Omental fat pad (tissue), 4 donors: Measurements from ENCODE around the gene GMDS. TPM values are rescaled to one million over a fixed set of nuclear protein-coding genes. Genes with fewer than 3 reads are reported as not detected.

Experiments
- ATAC-seq: fragments of 150-250 bp; one replicate; pipeline ENCODE4 v1.9.1; 2016; ENCODE audit warnings: mild to moderate bottlenecking, moderate library complexity; ENCODE audit not compliant: low FRiP score
- DNase-seq: peaks from one replicate; pipeline ENCODE4 v3.0.0-alpha.2; 2019; ENCODE audit warnings: low spot score
- CTCF ChIP-seq, 3 donors: fragments of 450-650 bp; IDR thresholded peaks; one replicate each; pipeline ENCODE4 v1.5.1; 2016 to 2017; ENCODE audit warnings: antibody characterized with exemption in 3 of 3, mild to moderate bottlenecking in 3 of 3, moderate library complexity in 2 of 3
- total RNA-seq, 4 donors: library from RNA; depleted of rRNA; stranded (reverse); fragments of >200 nt; gene quantifications; one replicate each; pipeline ENCODE4 v1.1.0, GENCODE V29; 2016

Gene GMDS
- total RNA-seq, 4 donors from 2014 or later = 5.6 to 20.6 (median 10.7) TPM

- DNase-seq (no peak), ATAC-seq (no peak)
- TF ChIP-seq CTCF (IDR thresholded peaks at IDR 0.05) = no peak
Observed at GRCh38 chr6:1576711-1577110, 668.7 kb downstream of the GMDS start.

- no peak for ATAC-seq
Observed at GRCh38 chr6:1576166-1576565, 669.2 kb downstream of the GMDS start.

GRCh38 chr6:1575210-1576041 lies 670.0 kb downstream of the GMDS start:
- no peak for TF ChIP-seq CTCF (IDR thresholded peaks at IDR 0.05)
- DNase-seq (no peak), ATAC-seq (peak; percentile 79)

More at GRCh38 chr6:1576166-1576565, 669.2 kb downstream of the GMDS start:
- no peak for TF ChIP-seq CTCF (IDR thresholded peaks at IDR 0.05)
- DNase-seq = no peak

- TF ChIP-seq CTCF (IDR thresholded peaks at IDR 0.05) = no peak
- ATAC-seq = no peak
- no peak for DNase-seq
Observed at GRCh38 chr6:1574890-1575209, 670.6 kb downstream of the GMDS start.

- TF ChIP-seq CTCF (IDR thresholded peaks at IDR 0.05) = no peak
- ATAC-seq = no peak
- no peak for DNase-seq
Observed at GRCh38 chr6:1574083-1574761, 671.2 kb downstream of the GMDS start.
